Lower leg skin (tissue), 3 donors: ENCODE results near the gene ULBP2.

Source experiments
- CTCF ChIP-seq, 3 donors: fragments of 450-650 bp; IDR thresholded peaks; one replicate each; pipeline ENCODE4 v1.5.1; 2016; ENCODE audit warnings: antibody characterized with exemption in 3 of 3, mild to moderate bottlenecking in 3 of 3, moderate library complexity in 2 of 3
- POLR2A ChIP-seq, 2 donors: fragments of 450-650 bp; IDR thresholded peaks; one replicate each; pipeline ENCODE4 v1.6.1; 2016 to 2017; ENCODE audit warnings: antibody characterized with exemption in 2 of 2, mild to moderate bottlenecking in 1 of 2, moderate library complexity in 1 of 2

DNA sequence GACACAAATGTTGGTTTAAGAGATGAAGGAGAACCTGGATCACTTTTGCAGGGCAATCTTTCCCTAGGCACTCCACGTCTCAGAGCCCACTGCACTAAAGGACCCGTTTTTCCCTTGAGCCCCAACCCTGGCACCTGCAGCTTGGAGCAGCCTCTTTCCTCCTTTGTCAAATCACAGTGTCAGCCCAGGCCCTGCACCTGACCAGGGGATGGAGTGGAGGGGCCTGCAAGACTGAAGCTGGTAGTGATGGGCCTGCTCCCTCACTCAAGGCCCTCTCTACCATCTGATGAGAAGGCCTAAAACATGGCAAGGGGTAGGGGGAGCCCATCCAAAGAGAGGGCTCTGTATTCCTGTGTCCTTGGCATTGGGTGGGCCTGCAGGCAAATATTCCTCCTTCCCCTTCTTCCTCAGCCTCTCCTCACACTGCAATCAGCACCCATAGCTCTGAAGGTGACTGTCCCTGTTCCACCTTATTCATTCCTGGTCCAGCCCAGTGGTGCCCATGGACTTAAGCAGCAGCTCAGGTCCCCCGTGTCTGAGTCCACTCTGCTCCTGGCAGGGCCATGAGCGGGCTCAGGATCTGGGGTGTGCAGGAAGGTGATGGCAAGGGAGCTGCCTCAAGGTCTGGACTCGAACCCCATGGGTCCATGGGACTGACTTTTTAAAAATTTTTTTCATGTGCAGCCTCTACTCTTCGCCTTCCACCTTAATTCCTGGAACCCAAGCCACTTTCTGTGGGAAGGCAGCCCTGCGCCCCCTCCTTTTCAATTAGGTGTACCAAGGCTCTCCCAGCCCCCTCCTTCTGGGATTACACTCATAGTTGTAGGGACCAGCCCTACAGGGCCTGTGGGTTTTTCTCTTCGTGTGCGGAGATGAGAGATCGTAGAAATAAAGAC is 25.6 kb upstream of the ULBP2 start:
- TF ChIP-seq POLR2A (IDR thresholded peaks at IDR 0.05), result no peak
- TF ChIP-seq CTCF (IDR thresholded peaks at IDR 0.05), result no peak
